Measurements from ENCODE around the gene GPSM1.

The GPSM1 gene

GRCh38 chr9:136304456-136304855 lies 22.9 kb upstream of the GPSM1 start:
- in situ Hi-C loops (cut with MboI; ENCODE audit: low sequenced_read_pairs), result no loop called here

- in situ Hi-C loops (cut with MboI; ENCODE audit: low sequenced_read_pairs), result no loop called here
These were observed 22.4 kb upstream of the GPSM1 start for GRCh38 chr9:136304981-136305380.

GRCh38 chr9:136305804-136306203 lies 21.5 kb upstream of the GPSM1 start:
- in situ Hi-C loops (cut with MboI; ENCODE audit: low sequenced_read_pairs), result no loop called here

GRCh38 chr9:136306211-136307208 lies 20.8 kb upstream of the GPSM1 start:
- in situ Hi-C loops (cut with MboI; ENCODE audit: low sequenced_read_pairs), result no loop called here

GRCh38 chr9:136307215-136307750 lies 20.1 kb upstream of the GPSM1 start:
- in situ Hi-C loops (cut with MboI; ENCODE audit: low sequenced_read_pairs), result no loop called here

- in situ Hi-C loops (cut with MboI; ENCODE audit: low sequenced_read_pairs), result no loop called here
These were observed 19.2 kb upstream of the GPSM1 start for GRCh38 chr9:136308006-136308701.

GRCh38 chr9:136308702-136309053 lies 18.7 kb upstream of the GPSM1 start:
- in situ Hi-C loops (cut with MboI; ENCODE audit: low sequenced_read_pairs), result no loop called here

GRCh38 chr9:136309101-136309801 lies 18.1 kb upstream of the GPSM1 start:
- in situ Hi-C loops (cut with MboI; ENCODE audit: low sequenced_read_pairs), result no loop called here

- in situ Hi-C loops (cut with MboI; ENCODE audit: low sequenced_read_pairs), result no loop called here
These were observed 17.5 kb upstream of the GPSM1 start for GRCh38 chr9:136309806-136310220.

GRCh38 chr9:136310273-136311030 lies 16.9 kb upstream of the GPSM1 start:
- in situ Hi-C loops (cut with MboI; ENCODE audit: low sequenced_read_pairs), result no loop called here

- in situ Hi-C loops (cut with MboI; ENCODE audit: low sequenced_read_pairs), result no loop called here
These were observed 16.0 kb upstream of the GPSM1 start for GRCh38 chr9:136311051-136312008.

GRCh38 chr9:136312009-136312375 lies 15.3 kb upstream of the GPSM1 start:
- in situ Hi-C loops (cut with MboI; ENCODE audit: low sequenced_read_pairs), result no loop called here

GRCh38 chr9:136312436-136312835 lies 14.9 kb upstream of the GPSM1 start:
- in situ Hi-C loops (cut with MboI; ENCODE audit: low sequenced_read_pairs), result no loop called here

GRCh38 chr9:136313111-136314055 lies 14.0 kb upstream of the GPSM1 start:
- in situ Hi-C loops (cut with MboI; ENCODE audit: low sequenced_read_pairs), result no loop called here

GRCh38 chr9:136314056-136314416 lies 13.3 kb upstream of the GPSM1 start:
- in situ Hi-C loops (cut with MboI; ENCODE audit: low sequenced_read_pairs), result no loop called here

GRCh38 chr9:136314944-136315343 lies 12.4 kb upstream of the GPSM1 start:
- in situ Hi-C loops (cut with MboI; ENCODE audit: low sequenced_read_pairs), result no loop called here

- in situ Hi-C loops (cut with MboI; ENCODE audit: low sequenced_read_pairs), result no loop called here
These were observed 11.0 kb upstream of the GPSM1 start for GRCh38 chr9:136316271-136316751.
